Measurements from ENCODE around the gene LCN2.

LCN2 gene

GRCh38 chr9:128155736-128156500 is 6.7 kb downstream of the LCN2 start:
- Histone ChIP-seq H3K27ac (ENCODE audit: low read depth, low read length) (no peak overlapping the region), H3K79me1 (ENCODE audit: low read length) (peaks cover 12% of the 10 kb centered on the region)
- DNase-seq, result no peak

DNA sequence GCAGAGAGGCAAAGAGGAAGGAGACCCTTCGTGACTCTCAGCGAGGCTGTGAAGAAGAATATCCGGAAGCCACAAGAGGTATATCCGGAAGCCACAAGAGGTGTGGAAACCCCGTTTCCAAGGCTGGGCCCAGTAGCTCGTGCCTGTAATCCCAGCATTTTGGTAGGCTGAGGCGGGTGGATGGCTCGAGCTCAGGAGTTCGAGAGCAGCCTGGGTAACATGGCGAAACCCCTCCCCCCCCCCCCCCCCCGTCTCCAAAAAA is 10.2 kb downstream of the LCN2 start:
- no CpG with 5 or more reads among the region's 11 CpGs for WGBS (ENCODE audit: extremely low coverage, insufficient coverage, insufficient read length)
- H2AFZ ChIP-seq (ENCODE audit: insufficient read depth, low read length, poor library complexity), result peak overlapping the region; percentile 81
- H2BK120ac ChIP-seq (ENCODE audit: insufficient read depth, low read length, poor library complexity), result peak overlapping the region; percentile 14
- peak overlapping the region; percentile 42 for H2BK12ac ChIP-seq (ENCODE audit: low read length)
- H3K23ac ChIP-seq (ENCODE audit: low read length), result no peak overlapping the region
- peak overlapping the region; percentile 66 for H4K91ac ChIP-seq (ENCODE audit: low read depth, low read length)
- peak overlapping the region; percentile 36 for H3K14ac ChIP-seq (ENCODE audit: low read length)
- peaks cover 12% of the 10 kb centered on the region for H3K79me1 ChIP-seq (ENCODE audit: low read length)
- H3K9me3 ChIP-seq (ENCODE audit: insufficient read depth, low read depth, low read length), result no peaks in the 10 kb centered on the region
- H2AK5ac ChIP-seq (ENCODE audit: low read length), result peak overlapping the region; percentile 88
- H3K9ac ChIP-seq (ENCODE audit: low read length), result no peak overlapping the region
- DNase-seq, result peak in 1 of 2 donors; percentile 19
- H3K4me2 ChIP-seq (ENCODE audit: low read length), result peak overlapping the region; percentile 80
- peak overlapping the region; percentile 32 for H3K18ac ChIP-seq (ENCODE audit: low read length)
- peak overlapping the region; percentile 81 for H4K12ac ChIP-seq (ENCODE audit: low read depth, low read length)
- H3K4me1 ChIP-seq (ENCODE audit: control insufficient read depth in 1 of 2, insufficient read depth in 2 of 2, low read length in 2 of 2), result peaks cover 5 to 9% of the 10 kb centered on the region in 2 experiments
- peak overlapping the region; percentile 40 for H3K27ac ChIP-seq (ENCODE audit: low read depth, low read length)
- peak overlapping the region; percentile 29 for H3K4ac ChIP-seq (ENCODE audit: low read depth, low read length)
- no peaks in the 10 kb centered on the region for H3K27me3 ChIP-seq (ENCODE audit: insufficient read depth, low read length)
- H4K8ac ChIP-seq (ENCODE audit: low read depth, low read length), result peak overlapping the region; percentile 89
- H2BK5ac ChIP-seq (ENCODE audit: low read depth, low read length, poor library complexity), result no peak overlapping the region
- peaks cover 5% of the 10 kb centered on the region for H3K79me2 ChIP-seq (ENCODE audit: control insufficient read depth, insufficient read depth, low read length, poor library complexity)
- H3K36me3 ChIP-seq (ENCODE audit: control insufficient read depth in 1 of 2, insufficient read depth in 2 of 2, low read length in 2 of 2), result peaks cover 25 to 27% of the 10 kb centered on the region in 2 experiments
- no peak overlapping the region for H3K4me3 ChIP-seq (ENCODE audit: low read depth, low read length)

More at GRCh38 chr9:128155736-128156500, 6.7 kb downstream of the LCN2 start:
- no peak overlapping the region for H2BK12ac ChIP-seq (ENCODE audit: low read length)
- H3K4me2 ChIP-seq (ENCODE audit: low read length), result no peak overlapping the region
- H3K9me3 ChIP-seq (ENCODE audit: insufficient read depth, low read depth, low read length), result no peaks in the 10 kb centered on the region
- H2AFZ ChIP-seq (ENCODE audit: insufficient read depth, low read length, poor library complexity), result no peak overlapping the region
- H3K23ac ChIP-seq (ENCODE audit: low read length), result no peak overlapping the region
- no peak overlapping the region for H4K8ac ChIP-seq (ENCODE audit: low read depth, low read length)
- peaks cover 5% of the 10 kb centered on the region for H3K79me2 ChIP-seq (ENCODE audit: control insufficient read depth, insufficient read depth, low read length, poor library complexity)
- H2BK120ac ChIP-seq (ENCODE audit: insufficient read depth, low read length, poor library complexity), result no peak overlapping the region
- H3K27me3 ChIP-seq (ENCODE audit: insufficient read depth, low read length), result no peaks in the 10 kb centered on the region
- no peak overlapping the region for H4K12ac ChIP-seq (ENCODE audit: low read depth, low read length)
- H2BK5ac ChIP-seq (ENCODE audit: low read depth, low read length, poor library complexity), result no peak overlapping the region
- no peak overlapping the region for H3K4me3 ChIP-seq (ENCODE audit: low read depth, low read length)
- no peak overlapping the region for H3K18ac ChIP-seq (ENCODE audit: low read length)
- H2AK5ac ChIP-seq (ENCODE audit: low read length), result no peak overlapping the region
- H4K91ac ChIP-seq (ENCODE audit: low read depth, low read length), result no peak overlapping the region
- H3K14ac ChIP-seq (ENCODE audit: low read length), result no peak overlapping the region
- no peak overlapping the region for H3K4ac ChIP-seq (ENCODE audit: low read depth, low read length)
- no CpG with 5 or more reads among the region's 7 CpGs for WGBS (ENCODE audit: extremely low coverage, insufficient coverage, insufficient read length)
- H3K9ac ChIP-seq (ENCODE audit: low read length), result no peak overlapping the region
- peaks cover 5 to 9% of the 10 kb centered on the region in 2 experiments for H3K4me1 ChIP-seq (ENCODE audit: control insufficient read depth in 1 of 2, insufficient read depth in 2 of 2, low read length in 2 of 2)
- H3K36me3 ChIP-seq (ENCODE audit: control insufficient read depth in 1 of 2, insufficient read depth in 2 of 2, low read length in 2 of 2), result no peaks in the 10 kb centered on the region

- no CpG with 5 or more reads among the region's 77 CpGs for WGBS (ENCODE audit: extremely low coverage, insufficient coverage, insufficient read length)
- Histone ChIP-seq H3K9ac (ENCODE audit: low read length) (peak within 1 kb of the TSS; percentile 81), H3K23ac (ENCODE audit: low read length) (no peak within 1 kb of the TSS), H3K9me3 (ENCODE audit: insufficient read depth, low read depth, low read length) (no peaks in the 10 kb centered on the region), H3K18ac (ENCODE audit: low read length) (peak within 1 kb of the TSS; percentile 86), H3K4me1 (ENCODE audit: control insufficient read depth in 1 of 2, insufficient read depth in 2 of 2, low read length in 2 of 2) (peaks cover 5 to 9% of the 10 kb centered on the region in 2 experiments), H3K79me1 (ENCODE audit: low read length) (peaks cover 12% of the 10 kb centered on the region), H2BK120ac (ENCODE audit: insufficient read depth, low read length, poor library complexity) (peak within 1 kb of the TSS; percentile 14), H4K8ac (ENCODE audit: low read depth, low read length) (peak within 1 kb of the TSS; percentile 92), H3K4me3 (ENCODE audit: low read depth, low read length) (peak within 1 kb of the TSS; percentile 82), H2AFZ (ENCODE audit: insufficient read depth, low read length, poor library complexity) (peak within 1 kb of the TSS; percentile 94), H2AK5ac (ENCODE audit: low read length) (peak within 1 kb of the TSS; percentile 88), H3K79me2 (ENCODE audit: control insufficient read depth, insufficient read depth, low read length, poor library complexity) (peaks cover 5% of the 10 kb centered on the region), H3K14ac (ENCODE audit: low read length) (peak within 1 kb of the TSS; percentile 83), H3K4me2 (ENCODE audit: low read length) (peak within 1 kb of the TSS; percentile 80), H3K27ac (ENCODE audit: low read depth, low read length) (peak within 1 kb of the TSS; percentile 40), H3K36me3 (ENCODE audit: control insufficient read depth in 1 of 2, insufficient read depth in 2 of 2, low read length in 2 of 2) (peaks cover 30% of the 10 kb centered on the region in 2 experiments), H4K12ac (ENCODE audit: low read depth, low read length) (peak within 1 kb of the TSS; percentile 86), H2BK12ac (ENCODE audit: low read length) (peak within 1 kb of the TSS; percentile 63), H2BK5ac (ENCODE audit: low read depth, low read length, poor library complexity) (peak within 1 kb of the TSS; percentile 26), H3K27me3 (ENCODE audit: insufficient read depth, low read length) (no peaks in the 10 kb centered on the region), H4K91ac (ENCODE audit: low read depth, low read length) (peak within 1 kb of the TSS; percentile 66), H3K4ac (ENCODE audit: low read depth, low read length) (peak within 1 kb of the TSS; percentile 49)
- DNase-seq, result peak; percentile 92 to 94
These were observed 10.7 kb downstream of the LCN2 start, which contains the start of gene BBLN for GRCh38 chr9:128159784-128160602. Gene BBLN (plus strand): TSS chr9:128160265. CDS start chr9:128160408, 143 bp downstream.

- Histone ChIP-seq H4K8ac (ENCODE audit: low read depth, low read length) (peak overlapping the region; percentile 92), H2AK5ac (ENCODE audit: low read length) (peak overlapping the region; percentile 44), H3K36me3 (ENCODE audit: control insufficient read depth in 1 of 2, insufficient read depth in 2 of 2, low read length in 2 of 2) (peaks cover 30% of the 10 kb centered on the region in 2 experiments), H3K9me3 (ENCODE audit: insufficient read depth, low read depth, low read length) (no peaks in the 10 kb centered on the region), H3K79me2 (ENCODE audit: control insufficient read depth, insufficient read depth, low read length, poor library complexity) (peaks cover 5% of the 10 kb centered on the region), H3K4me3 (ENCODE audit: low read depth, low read length) (peak overlapping the region; percentile 82), H3K27me3 (ENCODE audit: insufficient read depth, low read length) (no peaks in the 10 kb centered on the region), H3K27ac (ENCODE audit: low read depth, low read length) (no peak overlapping the region), H2AFZ (ENCODE audit: insufficient read depth, low read length, poor library complexity) (peak overlapping the region; percentile 94), H2BK12ac (ENCODE audit: low read length) (no peak overlapping the region), H3K4me1 (ENCODE audit: control insufficient read depth in 1 of 2, insufficient read depth in 2 of 2, low read length in 2 of 2) (peaks cover 5 to 9% of the 10 kb centered on the region in 2 experiments), H2BK120ac (ENCODE audit: insufficient read depth, low read length, poor library complexity) (peak overlapping the region; percentile 10), H4K12ac (ENCODE audit: low read depth, low read length) (peak overlapping the region; percentile 86), H4K91ac (ENCODE audit: low read depth, low read length) (peak overlapping the region; percentile 58), H3K4me2 (ENCODE audit: low read length) (peak overlapping the region; percentile 72), H3K9ac (ENCODE audit: low read length) (peak overlapping the region; percentile 81), H2BK5ac (ENCODE audit: low read depth, low read length, poor library complexity) (peak overlapping the region; percentile 26), H3K23ac (ENCODE audit: low read length) (no peak overlapping the region), H3K79me1 (ENCODE audit: low read length) (peaks cover 12% of the 10 kb centered on the region), H3K14ac (ENCODE audit: low read length) (peak overlapping the region; percentile 83), H3K18ac (ENCODE audit: low read length) (peak overlapping the region; percentile 86), H3K4ac (ENCODE audit: low read depth, low read length) (peak overlapping the region; percentile 49)
- no CpG with 5 or more reads among the region's 23 CpGs for WGBS (ENCODE audit: extremely low coverage, insufficient coverage, insufficient read length)
- DNase-seq, result peak in 1 of 2 donors; percentile 10
These were observed 11.3 kb downstream of the LCN2 start for GRCh38 chr9:128160603-128160987.

Measured in trophoblast cell (in vitro differentiated cells and primary cell).